ENCODE results near the gene KCNJ12.

KCNJ12 gene

DNA sequence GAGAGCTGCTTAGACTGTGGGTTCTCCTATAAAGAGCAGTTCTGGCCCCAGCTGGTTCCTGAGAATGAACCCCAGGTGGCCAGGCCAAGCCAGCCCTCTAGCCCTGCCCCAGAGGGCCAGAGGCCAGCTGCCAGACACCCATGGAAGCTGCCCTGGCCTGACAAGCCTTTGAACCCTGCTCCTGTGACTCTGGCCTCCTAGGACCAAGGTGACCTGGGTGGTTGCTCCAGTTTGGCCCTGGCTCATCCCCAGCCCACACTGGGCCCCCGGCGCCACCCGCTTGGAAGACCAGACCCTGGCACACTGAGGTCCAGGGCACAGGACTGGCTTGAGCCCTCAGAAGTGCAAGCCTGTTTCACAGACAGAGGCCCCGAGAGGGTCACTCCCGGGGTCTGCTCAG is 6.8 kb upstream of the KCNJ12 start:
- DNase-seq: no peak

DNA sequence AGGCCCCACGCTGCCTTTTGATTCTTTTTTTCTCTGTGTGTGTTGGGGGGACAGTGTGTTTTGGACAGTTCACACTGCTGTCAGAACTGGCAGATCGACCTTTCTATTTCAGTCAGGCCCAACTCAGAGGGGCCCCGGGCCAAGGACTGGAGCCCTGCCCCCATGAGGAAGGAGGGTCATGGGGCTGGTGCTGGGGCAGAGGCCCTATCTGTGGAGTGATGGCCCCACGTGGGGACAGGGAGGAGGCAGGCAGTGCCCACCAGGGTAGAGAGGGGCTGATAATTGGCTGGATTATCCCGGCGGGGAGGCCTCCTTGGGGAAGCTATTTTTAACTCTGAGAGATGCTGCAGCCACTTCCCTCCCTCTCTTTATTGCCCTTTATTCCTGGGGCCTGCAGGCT is 5.7 kb upstream of the KCNJ12 start:
- DNase-seq: no peak

DNA sequence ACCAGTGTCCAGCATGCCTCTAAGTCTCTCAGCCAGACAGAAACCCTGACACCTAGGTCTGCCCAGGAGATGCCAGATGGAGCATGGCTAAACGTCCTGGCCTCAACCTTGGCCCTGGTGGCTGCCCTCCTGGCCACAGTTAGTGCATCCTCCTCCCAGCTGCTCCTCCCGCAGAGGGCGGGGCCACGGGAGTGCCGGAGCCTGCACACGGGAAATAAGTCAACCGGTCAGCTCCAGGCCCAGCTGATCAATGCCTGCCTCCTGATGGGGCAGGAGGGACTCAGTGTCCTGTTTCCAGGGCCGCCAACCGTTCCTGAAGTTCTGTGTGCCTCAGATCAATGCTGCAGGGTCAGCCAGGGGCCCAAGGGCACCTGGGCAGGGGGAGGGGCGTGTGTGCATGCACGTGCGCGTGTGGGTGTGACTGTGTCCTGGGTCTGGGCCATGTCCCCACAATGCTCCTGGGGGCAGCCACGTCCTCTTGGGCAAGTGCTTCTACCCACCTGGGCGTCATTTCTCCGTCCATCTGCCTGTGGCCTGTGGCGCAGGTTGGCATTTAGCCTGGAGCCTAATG is 4.6 kb upstream of the KCNJ12 start:
- DNase-seq: no peak

DNA sequence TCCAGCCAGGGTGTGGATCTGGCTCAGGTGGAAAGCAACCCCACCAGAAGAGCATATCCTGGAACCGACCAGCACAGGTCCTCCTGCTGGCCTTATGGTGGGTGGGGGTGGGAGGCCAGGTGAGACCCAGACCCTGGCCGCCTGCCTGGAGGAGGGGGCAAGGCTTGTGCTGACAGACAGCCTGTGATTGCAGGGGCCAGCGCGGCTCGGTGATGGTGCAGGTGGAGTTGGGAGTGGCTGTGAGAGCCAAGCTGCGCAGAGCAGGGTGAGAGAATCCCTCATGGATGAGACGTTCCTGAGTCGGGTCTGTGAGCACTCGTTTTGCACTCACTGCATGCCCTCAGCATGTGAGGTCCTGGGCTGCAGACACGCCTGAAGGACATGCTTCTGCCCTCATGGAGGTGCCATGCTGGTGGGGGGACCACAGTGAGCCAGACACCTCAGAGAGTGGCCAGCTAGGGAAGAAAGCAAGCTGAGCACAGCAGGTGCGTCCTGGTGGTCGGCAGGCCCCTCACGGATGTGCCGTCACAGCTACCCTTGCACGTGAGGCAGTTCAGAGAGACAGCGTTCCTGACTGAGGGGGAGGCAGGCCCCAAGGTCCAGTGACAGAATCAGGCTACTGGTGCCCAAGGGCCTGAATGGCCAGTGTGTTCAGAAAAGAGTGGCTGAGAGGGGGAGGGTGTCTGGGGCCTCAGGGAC is 3.8 kb upstream of the KCNJ12 start:
- no peak for DNase-seq

DNA sequence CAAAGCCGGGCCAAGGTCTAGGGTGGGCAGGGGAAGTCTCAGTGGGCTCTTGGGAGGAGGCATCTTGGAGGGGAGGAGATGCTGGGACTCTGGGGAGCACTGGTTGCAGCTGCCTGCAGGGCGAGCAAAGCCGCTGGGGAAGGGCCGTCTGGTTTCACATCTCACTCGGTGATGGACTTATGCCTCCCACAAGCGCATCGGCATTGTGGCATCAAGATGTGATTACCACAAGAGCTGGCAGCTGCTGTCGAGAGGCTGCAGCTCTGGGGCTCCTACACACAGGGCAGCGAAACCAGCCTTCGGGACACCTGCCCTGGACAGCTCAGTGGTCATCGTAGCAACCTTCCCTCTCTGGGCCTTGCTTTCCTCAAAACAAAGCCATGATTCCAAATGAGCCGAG is 3.1 kb upstream of the KCNJ12 start:
- no peak for DNase-seq

DNA sequence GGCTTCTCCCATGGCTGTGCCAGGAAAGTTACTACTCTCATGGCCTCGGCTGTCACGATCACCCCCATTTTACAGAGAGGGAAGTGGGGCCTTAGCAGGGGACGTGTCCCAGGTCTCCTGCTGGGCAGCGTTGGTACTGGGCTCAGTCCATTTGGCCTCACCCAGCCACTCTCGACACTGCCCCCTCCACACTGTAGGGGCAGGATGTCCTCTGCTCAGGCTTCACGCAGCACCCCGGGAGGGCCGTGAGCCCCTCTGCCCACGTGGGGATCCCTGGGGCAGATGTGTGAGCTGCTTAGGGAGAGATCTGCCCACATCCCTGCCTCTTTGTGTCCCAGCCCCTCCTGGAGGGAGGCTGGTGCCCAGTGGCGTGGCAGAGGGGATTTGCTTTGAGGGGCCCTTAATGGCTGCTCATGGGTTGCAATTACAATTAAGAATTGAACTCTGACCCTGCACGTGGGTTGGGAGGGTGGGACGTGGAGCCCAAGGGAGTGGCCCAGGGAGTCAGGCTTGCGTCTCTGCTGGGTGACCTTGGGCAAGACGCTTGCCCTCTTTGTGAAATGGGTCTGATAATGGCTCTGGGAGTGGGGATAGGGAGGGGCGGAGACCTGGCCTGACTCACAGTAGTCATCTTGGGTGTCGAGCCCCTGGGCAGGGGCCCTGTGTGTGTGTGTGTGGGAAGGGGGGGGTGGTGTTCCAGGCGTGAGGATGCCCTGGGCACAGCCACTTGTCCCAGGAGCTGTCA is 2.3 kb upstream of the KCNJ12 start:
- no peak for DNase-seq

DNA sequence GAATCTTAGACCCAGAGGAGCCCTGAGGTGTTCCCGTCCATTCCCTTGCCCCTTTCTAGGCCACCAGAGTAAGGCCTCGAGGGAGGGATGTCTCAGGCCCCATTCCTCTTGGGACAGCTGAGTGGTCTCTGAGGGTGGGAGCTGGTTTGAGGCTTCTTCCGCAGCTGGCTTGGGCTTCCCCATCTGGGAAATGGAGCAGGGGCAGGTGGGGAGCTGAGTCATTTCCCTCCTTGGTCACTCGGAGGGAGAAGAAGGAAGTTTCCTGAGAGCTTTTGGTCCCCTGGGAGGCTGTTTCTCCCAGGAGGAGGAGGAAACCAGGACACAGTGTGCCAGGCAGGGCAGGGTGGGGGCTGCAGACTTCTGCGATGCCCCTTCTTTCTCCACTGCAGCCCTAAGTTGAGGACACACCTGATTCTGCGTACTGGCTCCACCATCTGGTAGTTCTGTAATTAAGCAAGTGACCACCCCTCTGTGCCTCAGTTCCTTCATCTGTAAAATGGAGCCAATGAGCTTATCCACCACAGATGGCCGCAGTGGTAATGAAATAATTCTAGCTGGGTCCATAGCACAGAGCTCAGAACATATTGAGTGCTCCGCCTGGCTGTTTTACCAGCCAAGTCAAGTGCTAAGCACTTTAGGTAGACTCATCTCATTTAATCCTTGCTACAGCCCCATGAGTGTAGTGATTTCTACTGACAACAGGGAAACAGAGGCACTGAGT is 1.6 kb upstream of the KCNJ12 start:
- DNase-seq: no peak

DNA sequence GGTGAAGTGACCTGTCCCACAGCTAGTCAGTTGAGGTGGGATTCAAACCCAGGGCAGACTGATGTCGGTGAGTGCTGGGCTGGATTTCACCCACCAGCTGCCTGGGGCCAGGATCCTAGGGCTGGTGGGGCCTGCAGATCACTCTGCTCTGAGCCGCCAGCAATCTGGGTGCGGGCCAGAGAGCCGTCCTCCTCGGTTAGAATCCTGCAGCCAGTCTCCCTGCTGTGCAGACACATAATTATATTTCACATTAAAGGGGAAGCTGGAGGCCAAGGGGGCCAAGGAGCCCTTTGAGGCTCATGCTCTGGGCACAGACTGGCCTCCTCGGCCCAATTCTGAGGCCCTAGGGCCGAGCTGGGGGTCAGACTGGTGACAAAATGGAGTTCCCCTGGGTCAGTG is 996 bp upstream of the KCNJ12 start:
- no peak for DNase-seq

DNA sequence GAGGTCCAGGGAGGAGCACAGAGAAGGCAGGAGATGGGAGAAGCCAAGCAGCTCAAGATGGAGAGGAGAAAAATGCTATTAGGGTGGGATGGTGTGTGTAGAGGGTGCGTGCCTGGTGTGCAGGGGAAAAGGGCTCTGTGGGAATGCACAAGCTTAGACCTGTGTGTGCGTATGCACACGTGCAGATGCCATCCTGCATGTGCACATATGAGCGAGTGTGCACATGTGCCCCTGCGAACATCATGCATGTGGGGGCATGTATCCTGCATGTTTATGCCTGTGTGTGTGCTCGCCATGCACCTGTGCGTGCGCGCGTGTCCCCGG is 438 bp upstream of the KCNJ12 start:
- DNase-seq: no peak

DNA sequence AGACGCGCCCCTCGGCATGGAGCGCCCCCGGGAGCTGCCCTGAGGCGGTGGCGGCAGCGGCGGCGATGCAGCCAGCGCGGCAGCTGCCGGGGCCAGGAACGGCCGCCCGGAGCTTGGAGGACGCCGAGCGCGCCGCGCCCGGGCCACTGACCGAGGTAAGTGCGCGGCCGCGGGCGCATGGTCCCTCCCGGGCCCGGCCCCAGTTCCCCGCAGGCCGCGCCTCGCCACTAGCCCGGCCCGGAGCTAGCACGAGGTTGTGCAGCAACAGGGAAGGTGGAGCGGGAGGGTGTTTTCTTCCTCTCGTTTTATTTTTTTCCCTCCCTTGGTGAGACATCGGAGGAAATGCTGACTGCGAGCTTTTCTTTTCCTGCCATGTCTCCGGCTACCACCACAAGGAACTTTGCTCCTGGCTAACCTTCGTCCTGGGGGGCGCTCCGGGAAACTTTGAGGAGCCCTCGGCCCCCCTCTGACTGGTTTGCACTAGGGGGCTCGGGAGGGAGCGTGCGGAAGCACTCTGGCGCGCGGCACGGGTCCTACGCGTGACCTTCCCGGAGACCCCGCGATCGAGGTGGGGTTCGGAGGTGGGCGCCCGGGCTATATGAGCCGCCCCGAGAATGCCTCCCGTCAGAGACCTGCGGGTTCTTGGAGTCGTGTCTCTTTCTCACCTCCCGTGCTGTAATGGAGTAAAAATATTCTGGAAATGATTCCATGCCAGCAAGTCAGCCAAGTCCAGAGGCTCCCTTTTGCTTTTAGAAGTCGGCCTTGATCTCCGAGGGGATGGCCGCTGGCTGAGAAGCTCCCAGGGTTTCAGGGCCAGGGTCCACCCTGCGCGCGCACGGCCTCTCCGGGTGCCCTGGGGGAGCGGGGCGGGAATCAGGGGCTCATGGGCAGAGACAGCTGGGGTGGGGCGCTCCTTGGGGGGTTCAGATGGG is 868 bp downstream of the KCNJ12 start:
- no peak for DNase-seq

DNA sequence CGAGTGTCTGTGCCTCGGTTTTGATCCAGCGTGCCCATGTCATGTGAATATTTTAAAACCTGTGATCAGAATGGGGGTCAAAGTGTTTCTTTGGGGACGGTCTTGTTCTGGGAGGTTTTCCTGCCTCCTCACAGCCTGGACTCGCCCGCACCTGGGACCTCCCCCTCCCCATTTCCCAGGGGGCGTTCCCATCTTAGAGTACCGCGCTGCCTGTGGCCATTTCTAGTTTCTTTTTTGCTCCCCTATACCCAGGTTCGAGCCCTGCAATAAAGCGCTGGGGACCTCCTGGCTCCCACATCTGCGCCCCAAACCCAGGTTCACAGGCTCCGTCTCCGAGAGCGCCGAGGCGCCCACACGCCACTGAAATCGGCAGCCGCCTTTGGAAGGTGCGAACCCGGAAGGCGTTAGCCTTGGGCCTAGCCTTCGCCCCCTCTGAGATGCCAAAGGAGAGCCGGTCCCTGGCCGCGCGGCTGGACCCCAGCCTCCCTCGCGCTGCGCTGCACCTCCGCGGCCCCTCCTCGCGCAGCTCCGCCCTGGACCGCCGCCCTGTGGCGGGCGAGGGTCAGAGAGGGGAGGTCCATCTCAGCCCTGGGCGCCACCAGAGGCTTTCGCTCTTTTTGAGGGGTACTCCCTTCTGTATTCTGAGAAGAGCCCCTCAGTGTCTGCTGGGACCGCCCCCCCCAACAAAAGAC is 1.7 kb downstream of the KCNJ12 start:
- DNase-seq: no peak

DNA sequence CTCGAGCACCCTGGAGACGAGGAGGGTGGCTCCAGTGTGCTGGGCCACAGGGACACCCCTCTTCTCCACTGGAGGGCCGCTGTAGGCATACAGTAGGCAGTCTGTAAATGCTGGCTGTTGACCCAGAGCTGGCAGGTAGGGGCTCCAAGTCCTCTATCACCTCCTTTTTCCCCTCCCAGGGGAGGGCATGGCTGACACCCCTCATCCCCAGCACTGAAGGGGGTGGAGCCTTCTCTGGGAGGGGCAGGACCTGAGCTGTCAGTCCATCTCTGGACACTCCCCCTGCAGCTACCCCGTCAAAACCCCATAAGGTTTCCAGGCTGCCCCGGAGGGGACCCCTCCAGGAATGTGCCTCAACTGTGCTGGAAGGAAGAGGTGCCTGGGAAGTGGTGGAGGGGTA is 2.4 kb downstream of the KCNJ12 start:
- DNase-seq: no peak

DNA sequence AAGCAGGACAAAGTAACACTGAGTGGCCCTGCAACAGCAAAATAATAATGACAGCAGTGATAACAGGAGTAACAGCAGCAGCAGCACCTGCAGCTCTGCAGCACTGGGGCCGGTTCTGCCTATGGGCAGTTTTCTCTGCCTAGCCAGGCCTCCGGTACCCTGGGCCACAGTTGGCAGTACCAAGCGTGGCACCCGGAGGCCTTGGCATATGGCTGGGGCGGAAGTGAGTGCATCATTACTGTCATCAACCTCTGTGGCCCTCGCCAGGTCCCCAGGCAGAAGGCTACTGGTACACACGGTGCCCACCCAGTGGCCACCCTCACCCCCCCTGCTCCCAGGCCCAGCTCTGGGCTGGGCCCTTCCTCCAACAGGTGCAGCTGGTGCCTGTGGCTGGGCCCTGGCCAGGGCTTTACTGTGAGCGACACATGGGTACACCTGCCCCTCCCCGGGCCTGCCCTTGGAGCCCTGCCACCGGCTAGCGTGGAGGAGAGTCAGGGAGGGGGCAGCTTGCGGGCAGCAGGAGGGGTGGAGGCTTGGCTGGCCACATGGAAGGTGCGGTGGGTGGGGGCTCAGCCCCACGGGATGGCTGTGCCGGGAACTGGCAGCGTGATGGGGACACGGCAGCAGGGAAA is 3.0 kb downstream of the KCNJ12 start:
- DNase-seq: no peak

DNA sequence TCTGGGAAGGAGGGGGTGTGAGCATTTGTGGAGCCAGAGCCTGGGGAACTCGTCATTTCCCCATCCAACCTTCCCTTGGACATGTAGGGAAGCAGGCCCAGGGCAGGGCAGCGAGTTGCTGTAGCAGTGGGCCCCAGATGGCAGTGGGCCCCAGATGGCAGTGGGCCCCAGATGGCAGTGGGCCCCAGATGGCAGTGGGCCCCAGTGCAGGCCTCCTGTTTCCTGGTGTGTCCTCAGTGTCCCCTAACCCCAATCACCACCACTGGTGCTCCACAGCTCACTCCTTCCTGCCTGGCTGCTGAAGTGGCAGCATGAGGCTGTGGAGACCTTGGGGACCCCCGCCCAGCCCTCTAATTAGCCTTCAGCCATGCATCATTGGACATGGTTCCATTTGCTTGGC is 4.5 kb downstream of the KCNJ12 start:
- no peak for DNase-seq

DNA sequence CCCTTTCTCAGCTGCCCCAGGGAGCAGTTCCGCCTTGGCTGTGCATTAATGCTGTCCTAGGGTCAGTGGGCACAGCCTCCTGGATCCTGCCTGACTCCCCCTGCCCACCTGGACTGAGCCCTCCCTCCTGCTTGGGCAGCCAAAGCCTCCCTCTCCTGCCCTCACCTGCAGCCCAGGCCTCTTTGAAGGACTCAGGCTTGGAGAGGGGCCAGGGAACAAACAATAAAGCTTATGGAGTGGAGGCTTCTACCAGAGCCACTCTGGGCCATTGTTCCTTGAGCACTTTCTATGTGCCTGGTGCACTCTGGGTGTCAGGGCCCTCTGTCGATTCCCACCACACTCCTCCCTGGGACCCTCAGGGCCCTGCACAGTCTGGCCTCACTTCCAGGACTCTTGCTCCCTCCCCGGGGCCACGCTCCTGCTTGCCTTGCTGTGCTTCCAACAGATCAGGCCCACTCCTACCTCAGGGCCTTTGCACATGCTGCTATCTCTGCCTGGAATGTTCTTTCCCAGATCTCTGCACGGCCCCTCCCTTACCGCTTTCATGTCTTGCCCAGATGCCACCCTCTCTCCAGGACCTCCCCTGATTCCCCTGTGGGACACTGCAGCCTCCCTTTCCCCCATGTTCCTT is 5.0 kb downstream of the KCNJ12 start:
- DNase-seq: no peak

DNA sequence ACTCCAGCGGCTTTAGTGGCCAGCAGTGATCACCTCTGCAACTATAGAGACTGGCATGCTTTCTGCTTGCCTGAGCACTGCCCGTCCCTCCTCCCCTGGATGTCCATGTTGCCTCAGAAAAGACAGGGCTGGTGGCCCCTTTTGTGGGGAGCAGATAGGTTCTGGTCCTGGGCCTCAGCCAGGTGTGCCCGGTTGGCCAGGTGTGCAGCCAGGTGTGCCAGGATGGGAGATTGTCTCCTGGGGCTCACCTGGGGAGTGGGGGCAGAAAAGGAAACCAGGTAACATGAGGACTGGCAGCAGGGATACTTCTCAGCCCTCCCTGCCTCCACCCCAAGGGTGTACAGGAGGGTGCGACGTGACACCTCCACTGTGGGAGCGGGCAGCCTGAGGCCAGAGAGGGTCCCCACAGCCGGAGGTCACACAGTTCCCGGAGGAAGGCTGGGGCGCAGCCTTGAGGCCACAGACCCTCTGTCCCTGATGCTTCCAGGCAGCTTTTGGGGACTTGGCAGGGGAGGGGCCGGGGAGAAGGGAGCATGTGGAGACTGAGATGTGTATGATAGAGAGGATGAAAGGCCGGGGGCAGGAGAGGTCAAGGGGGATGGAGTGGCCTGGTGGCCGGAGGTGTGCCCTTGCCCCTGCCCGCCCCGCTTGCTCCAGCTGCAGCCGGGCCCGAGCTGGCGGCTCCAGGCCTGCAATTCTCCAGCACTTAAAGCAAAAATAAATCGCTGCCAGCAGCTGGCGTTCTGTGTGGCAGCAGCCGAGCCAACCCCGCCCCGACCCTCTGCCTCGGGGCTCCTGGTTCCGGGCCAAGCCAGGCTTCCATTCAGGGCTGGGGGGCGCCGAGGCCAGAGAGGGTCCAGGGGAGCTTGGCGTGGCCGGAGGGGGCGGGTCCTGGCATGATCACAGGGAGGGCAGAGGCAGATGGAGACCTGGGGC is 6.7 kb downstream of the KCNJ12 start:
- no peak for DNase-seq

DNA sequence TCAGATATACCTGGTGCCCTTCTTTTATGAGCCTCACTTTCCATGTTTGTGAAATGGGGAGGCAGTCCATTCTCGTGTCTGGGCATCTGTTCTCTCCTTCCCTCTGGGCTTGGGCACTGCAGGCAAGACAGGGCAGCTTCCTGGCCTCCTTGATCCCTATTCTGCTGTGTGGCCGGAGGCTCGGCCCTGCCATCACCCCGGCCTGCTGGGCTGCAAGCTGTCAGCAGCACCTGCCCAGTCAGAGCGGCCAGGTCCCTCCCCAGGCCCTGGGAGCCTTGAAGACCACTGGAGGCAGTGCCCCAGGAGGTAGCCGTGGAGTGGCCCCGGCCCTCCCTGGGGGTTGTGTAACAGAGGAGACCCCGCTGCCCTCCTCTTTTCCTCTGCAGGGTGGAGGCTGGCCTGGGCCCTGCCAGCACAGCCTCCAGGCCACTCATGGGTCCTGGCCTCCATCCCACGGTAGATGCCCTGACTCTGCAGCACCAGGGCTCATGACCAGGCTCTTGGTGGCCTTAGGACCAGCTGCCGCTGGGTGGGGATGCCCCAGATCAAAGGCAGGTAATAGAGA is 9.2 kb downstream of the KCNJ12 start:
- no peak for DNase-seq

DNA sequence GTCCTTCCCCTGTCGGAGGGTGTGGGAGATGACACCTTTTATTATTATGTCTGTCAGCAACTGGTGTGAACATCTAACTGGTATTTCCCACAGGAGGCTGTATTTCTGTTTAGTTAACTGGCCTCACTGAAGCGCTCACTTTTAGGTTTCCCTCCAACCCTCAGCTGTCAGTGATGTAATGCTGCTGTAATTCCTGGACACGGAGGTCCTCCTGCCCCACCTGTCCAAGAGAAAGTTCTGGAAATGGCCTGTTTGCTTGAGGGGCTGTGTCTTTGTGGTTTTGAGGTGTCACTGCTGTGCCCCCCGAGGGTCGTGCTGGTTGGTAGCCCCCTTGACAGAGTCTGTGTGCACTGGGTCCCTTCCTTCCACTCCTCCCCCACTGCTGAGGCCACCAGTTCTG is 11.5 kb downstream of the KCNJ12 start:
- no peak for DNase-seq

DNA sequence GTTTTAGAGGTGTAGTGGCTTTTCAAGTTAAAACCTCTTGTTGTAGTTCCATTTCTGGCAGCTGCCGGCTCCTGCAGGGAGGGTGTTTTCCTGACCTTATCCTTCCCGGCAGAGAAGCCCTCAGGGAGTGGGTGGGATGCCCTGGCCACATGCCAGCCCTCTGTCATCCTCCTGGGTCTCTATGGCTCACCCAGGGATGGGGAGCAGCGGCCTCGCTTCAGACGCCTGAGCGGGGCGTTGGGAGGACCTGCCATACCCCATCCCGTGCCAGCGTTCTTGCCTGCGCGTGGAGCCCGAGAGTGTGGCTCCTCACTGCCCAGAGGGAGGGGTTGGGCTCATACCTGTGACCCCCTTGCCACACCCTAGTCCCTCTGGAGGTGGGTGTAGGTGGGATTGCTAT is 11.9 kb downstream of the KCNJ12 start:
- DNase-seq: no peak

DNA sequence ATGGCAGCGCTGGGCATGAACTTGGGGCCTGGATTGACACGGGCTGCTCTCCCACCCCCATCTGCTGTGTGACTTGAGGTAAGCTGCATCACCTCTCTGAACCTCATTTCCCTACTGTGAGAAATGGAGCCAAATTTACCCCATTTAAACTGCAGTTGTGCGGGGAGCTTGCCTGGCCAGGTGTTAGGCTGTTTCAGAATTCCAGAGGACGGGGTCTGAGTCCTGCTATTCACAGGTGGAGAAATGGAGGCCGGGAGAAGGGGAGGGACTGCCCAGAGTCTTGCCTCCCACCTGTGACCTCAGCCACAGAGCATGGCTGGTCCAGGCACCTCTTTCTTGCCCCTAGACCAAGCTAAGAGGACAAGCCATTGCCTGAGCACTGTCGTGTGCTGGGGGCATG is 12.8 kb downstream of the KCNJ12 start:
- DNase-seq: no peak

All from activated CD4-positive, CD25-positive, alpha-beta regulatory T cell treated with anti-CD3 and anti-CD28 coated beads, Interleukin-2, amount 50 U/mL, for 72 hours (primary cell).